Osteocyte (in vitro differentiated cells): ENCODE measurements around the gene CISD2. TPM values are rescaled to one million over a fixed set of nuclear protein-coding genes. Genes with fewer than 3 reads are reported as not detected.

Experiments used
- DNase-seq: peaks from one replicate; pipeline ENCODE4 v3.0.0; 2021; ENCODE audit warnings: mixed read lengths; ENCODE audit not compliant: unreplicated experiment; ENCODE audit errors: extremely low spot score
- H3K27ac Mint-ChIP-seq: one replicate; pipeline ENCODE4 v1.8.0; 2021; ENCODE audit warnings: mild to moderate bottlenecking, mixed read lengths; ENCODE audit not compliant: unreplicated experiment
- H3K27me3 Mint-ChIP-seq: one replicate; pipeline ENCODE4 v1.8.0; 2021; ENCODE audit warnings: mixed read lengths; ENCODE audit not compliant: unreplicated experiment
- H3K36me3 Mint-ChIP-seq: one replicate; pipeline ENCODE4 v1.8.0; 2021; ENCODE audit warnings: mixed read lengths; ENCODE audit not compliant: unreplicated experiment
- H3K4me1 Mint-ChIP-seq: one replicate; pipeline ENCODE4 v1.8.0; 2021; ENCODE audit warnings: mixed read lengths; ENCODE audit not compliant: unreplicated experiment
- H3K4me3 Mint-ChIP-seq: one replicate; pipeline ENCODE4 v1.8.0; 2021; ENCODE audit warnings: mild to moderate bottlenecking, moderate library complexity, mixed read lengths; ENCODE audit not compliant: unreplicated experiment
- H3K9me3 Mint-ChIP-seq: one replicate; pipeline ENCODE4 v1.8.0; 2021; ENCODE audit warnings: mixed read lengths; ENCODE audit not compliant: unreplicated experiment
- total RNA-seq: library from RNA; stranded (reverse); gene quantifications from 2 replicates; pipeline ENCODE4 v1.2.1, GENCODE V29; 2021
- TF ChIP-seq, protein P1 (sequence below): fragments of 200-600 bp; sonication (generic); IDR thresholded peaks from 2 replicates; pipeline ENCODE4 v1.5.0; 2021; ENCODE audit warnings: antibody characterized with exemption, mild to moderate bottlenecking, moderate library complexity

CISD2 gene
- total RNA-seq, 1 donor from 2014 or later, result 30.4 TPM

DNA sequence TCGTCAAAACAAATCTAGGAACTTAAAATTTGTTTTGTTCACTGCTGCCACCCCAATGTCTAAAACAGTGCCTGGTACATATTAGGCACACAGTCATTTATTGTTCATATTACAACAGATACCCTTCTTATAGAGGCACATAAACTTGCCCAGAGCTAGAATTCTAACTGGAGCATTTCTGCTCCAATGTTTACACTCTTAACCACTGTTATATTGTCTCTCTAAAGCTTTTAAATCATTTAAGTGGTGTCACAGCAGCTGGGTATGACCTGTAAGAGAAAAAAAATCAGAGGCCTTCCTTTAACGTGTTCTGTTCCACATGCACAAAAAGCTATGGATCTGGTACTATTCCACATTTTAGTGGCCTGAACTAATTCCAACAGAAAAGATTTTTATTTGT is 44.4 kb upstream of the CISD2 start:
- Mint-ChIP-seq H3K36me3 (peaks cover 11% of the 10 kb centered on the region), H3K27ac (no peak overlapping the region)

DNA sequence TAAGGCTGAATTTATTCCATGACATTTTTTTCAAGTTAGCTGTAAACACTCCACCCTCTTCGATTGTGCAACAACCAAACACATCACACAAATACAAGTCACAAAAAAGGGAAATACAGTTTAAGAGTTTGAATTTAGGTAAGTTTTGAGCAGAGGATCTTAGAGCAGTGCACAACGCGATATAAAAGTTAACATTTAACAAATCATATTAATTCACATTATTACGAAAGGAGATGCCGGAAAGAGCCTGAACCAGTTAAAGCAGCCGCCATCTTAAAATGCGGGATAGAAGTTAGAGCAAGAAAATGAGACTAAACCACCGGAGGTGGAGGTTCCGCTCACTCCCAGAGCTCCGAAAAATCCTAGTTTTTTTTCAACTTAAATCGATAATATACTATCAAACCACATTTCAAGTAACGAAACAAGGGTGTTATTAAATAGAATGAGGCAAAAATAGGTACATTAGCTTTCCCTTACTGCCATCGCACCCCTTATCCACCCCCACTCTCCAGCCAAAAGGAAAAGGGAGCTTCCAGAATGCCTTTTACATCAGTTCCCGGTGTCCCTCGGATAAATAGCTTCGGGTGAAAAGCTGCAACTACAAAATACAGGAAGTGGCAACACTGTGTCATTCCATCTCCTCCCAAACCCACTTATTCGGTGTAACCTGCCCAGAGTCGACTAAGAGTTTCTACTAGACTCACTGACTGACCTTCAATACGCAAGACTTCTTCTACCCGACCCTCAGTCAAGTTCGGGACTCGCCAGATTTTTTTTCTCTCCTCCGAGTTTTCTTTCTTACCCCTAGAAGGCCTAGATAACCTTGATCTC is 43.3 kb upstream of the CISD2 start:
- Mint-ChIP-seq H3K4me1 (peaks cover 50% of the 10 kb centered on the region), H3K9me3 (no peaks in the 10 kb centered on the region), H3K36me3 (peaks cover 4% of the 10 kb centered on the region), H3K4me3 (no peak overlapping the region), H3K27me3 (no peaks in the 10 kb centered on the region), H3K27ac (no peak overlapping the region)
- DNase-seq, result no peak
- TF ChIP-seq, protein P1, sequence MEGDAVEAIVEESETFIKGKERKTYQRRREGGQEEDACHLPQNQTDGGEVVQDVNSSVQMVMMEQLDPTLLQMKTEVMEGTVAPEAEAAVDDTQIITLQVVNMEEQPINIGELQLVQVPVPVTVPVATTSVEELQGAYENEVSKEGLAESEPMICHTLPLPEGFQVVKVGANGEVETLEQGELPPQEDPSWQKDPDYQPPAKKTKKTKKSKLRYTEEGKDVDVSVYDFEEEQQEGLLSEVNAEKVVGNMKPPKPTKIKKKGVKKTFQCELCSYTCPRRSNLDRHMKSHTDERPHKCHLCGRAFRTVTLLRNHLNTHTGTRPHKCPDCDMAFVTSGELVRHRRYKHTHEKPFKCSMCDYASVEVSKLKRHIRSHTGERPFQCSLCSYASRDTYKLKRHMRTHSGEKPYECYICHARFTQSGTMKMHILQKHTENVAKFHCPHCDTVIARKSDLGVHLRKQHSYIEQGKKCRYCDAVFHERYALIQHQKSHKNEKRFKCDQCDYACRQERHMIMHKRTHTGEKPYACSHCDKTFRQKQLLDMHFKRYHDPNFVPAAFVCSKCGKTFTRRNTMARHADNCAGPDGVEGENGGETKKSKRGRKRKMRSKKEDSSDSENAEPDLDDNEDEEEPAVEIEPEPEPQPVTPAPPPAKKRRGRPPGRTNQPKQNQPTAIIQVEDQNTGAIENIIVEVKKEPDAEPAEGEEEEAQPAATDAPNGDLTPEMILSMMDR, result no peak

More for the DNA sequence above, 44.4 kb upstream of the CISD2 start:
- TF ChIP-seq, protein P1, result no peak
- DNase-seq, result no peak
- no peaks in the 10 kb centered on the region for H3K9me3 Mint-ChIP-seq
- no peak overlapping the region for H3K4me3 Mint-ChIP-seq
- H3K27me3 Mint-ChIP-seq, result no peaks in the 10 kb centered on the region
- H3K4me1 Mint-ChIP-seq, result peaks cover 60% of the 10 kb centered on the region

DNA sequence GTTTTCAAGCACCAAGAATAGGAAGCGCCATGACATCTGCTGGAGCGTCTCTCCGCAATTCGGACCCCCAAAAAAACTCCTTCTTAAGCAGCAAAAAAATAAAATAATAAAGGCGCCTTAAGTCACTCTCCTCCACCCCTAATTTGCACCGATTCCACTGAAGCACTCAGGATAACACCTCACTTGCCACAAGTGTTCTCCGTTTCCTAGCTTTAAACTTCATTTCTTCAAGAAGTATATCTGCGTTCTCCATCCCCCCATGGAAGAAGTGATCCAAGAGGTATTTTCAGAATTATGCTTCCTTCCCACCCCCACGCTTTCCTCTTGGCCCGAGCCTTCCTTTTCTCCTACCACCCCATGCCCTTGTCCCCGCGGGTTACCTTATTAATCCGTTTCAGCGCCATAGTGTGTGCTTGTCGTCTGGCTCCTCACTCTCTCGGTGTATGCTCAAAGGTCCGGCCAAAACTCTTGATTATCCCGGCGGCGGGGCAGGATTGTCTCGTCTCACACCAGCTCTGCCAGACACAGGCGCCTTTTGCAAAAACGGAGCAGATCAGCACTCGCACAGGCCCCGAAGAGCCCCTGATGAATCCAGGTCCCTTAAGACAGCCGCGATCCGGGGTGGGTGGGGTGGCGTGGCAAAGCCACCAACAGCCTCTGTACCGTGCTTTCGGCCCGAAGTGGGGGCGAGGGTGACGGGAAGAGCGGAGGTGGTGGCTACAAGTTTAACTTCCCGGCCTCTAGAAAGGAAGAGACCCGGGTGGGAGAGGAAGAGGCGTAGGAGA is 42.5 kb upstream of the CISD2 start:
- no peak overlapping the region for H3K27ac Mint-ChIP-seq
- TF ChIP-seq, protein P1, result no peak
- H3K4me3 Mint-ChIP-seq, result no peak overlapping the region
- no peaks in the 10 kb centered on the region for H3K9me3 Mint-ChIP-seq
- DNase-seq, result no peak
- no peaks in the 10 kb centered on the region for H3K27me3 Mint-ChIP-seq
- H3K36me3 Mint-ChIP-seq, result peaks cover 4% of the 10 kb centered on the region
- H3K4me1 Mint-ChIP-seq, result peaks cover 42% of the 10 kb centered on the region

DNA sequence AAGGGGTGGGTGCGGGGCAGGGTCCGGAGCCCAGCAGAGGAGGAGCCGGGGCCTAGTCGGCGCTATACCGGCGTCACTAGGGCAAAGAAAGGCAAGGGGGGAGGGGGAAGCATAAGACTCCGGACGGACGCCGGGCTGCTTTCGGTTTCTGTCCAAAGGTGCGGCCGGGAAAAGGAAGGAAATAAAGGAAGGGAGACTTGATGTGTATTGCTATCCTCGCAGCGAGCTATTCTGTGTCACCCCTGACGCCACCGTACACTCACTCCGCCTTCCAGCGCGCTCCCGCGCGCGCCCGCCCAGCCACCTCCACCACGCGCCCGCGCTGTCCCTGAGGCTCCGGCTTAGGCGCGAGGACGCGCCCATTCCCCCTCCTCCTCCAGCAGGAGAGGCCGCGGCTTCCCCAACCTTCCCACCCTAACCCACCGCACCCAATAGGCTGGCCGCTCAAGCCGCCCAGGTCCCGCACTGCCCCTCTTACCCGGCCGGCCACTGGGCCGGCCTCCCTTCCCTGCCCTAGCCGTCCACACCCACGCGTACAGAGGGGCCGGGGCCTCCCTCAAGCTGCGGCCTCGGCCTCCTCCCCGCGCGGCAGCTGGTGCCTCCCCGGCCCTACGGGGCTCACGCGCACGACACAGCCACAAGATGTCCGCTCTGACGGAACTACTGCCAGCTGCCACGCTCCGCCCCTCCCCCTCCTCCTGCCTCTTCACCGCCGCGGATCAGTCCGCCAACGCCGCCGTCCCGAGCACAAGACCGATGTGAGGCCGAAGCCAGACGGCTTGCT is 41.7 kb upstream of the CISD2 start, which contains the start of gene UBE2D3:
UBE2D3 (minus strand) TSS at position 662 of the 784 bp plus-strand sequence. CDS start 1,043 bp downstream, outside the sequence.
- peaks cover 4% of the 10 kb centered on the region for H3K36me3 Mint-ChIP-seq
- H3K9me3 Mint-ChIP-seq, result no peaks in the 10 kb centered on the region
- no peaks in the 10 kb centered on the region for H3K27me3 Mint-ChIP-seq
- TF ChIP-seq, protein P1, result no peak
- peaks cover 34% of the 10 kb centered on the region for H3K4me1 Mint-ChIP-seq
- H3K27ac Mint-ChIP-seq, result no peak within 1 kb of the TSS
- H3K4me3 Mint-ChIP-seq, result no peak within 1 kb of the TSS
- peak; percentile 99 for DNase-seq
